EH (cell line): Measurements from ENCODE around the gene WDSUB1.

Experiments
- DNase-seq: peaks from one replicate; pipeline ENCODE4 v3.0.0-alpha.2; 2015; ENCODE audit warnings: low read depth

The WDSUB1 gene

DNA sequence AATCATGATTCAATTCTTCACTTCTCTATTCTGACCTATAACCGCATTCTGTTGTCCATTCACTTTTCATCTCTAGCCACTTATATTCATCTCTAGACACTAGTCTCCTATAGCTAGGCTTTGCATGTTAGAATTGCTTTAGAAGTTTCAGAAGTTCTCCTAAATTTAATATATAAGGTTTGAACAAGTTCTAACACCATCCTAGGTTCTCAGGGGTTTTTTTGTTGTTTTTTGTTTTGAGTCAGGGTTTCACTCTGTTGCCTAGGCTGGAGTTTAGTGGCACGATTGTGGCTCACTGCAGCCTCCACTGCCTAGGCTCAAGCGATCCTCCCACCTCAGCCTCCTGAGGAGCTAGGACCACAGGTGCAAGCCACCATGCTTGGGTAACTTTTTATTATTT, 19.9 kb downstream of the WDSUB1 start:
- DNase-seq: no peak

DNA sequence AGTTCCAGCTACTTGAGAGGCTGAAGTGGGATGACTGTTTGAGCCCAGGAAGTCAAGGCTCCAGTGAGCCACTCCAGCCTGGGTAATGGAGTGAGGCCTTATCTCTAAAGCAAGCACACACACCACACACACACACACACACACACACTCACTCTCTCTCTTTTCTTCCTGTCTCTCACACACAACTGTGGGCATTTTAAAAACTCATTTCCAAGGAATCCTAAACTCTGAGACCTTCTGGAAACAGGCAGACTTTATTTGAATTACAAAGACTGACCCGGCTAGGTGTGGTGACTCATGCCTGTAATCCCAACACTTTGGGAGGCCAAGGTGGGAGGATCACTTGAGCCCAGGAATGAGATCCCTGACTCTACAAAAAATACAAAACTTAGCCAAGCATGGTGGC, 21.3 kb downstream of the WDSUB1 start:
- peak; percentile 51 for DNase-seq

DNA sequence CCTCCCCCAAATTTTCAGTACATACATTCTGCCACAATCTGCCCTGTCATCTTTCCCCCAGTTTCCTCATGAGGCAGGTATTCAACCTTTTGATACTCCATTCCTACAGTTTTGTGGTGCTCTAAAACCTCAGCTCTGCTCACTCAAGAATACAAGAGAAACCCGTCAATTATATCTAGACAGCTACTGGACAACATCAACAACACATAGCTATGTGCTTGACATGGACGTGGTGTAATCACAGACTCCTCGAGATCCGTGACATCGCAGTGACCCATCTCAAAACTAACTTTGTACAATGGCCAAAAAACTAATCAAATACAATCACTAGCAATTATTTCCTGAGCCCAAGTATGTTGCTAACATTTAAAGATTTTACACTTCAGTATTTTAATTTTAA, 23.6 kb downstream of the WDSUB1 start:
- no peak for DNase-seq

- peak; percentile 34 for DNase-seq
These were observed 24.3 kb downstream of the WDSUB1 start for GRCh38 chr2:159262226-159262625.

DNA sequence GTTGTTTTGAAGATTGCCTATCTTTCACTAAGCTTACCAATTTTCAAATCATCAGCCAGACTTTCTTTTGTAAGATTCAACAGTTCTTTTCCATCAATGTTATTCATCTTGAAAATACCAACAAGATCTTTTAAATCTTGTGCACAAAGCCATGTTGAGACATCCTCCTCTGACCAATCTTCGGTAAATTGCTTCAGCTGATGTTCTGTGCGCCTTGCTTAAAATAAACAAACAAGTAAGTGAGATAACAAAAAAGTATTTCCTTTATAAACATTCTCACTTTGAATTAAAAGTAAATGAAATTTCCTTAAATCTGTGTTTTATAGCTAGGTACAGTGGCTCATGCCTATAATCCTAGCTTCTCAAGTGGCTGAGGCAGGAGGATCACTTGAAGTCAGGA, 30.3 kb downstream of the WDSUB1 start:
- peak; percentile 70 for DNase-seq

DNA sequence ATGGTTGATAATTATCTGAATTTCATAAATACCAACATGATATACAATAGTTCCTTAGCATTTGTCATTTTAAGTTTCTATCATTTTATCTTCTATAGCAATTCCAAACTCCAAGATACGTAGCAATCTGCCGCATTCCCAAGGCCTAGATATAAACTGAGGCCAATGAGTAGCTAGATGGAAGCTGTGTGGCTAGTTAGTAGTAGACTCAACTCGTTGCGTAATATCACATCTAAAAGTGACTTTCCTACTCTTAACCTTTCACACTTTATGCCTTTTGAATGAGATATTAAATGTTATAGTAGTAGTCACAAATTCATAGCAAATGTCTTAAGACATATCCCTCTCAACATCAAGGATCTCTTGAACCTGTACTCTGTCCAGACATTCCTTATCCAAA, 33.6 kb downstream of the WDSUB1 start:
- DNase-seq: no peak

DNA sequence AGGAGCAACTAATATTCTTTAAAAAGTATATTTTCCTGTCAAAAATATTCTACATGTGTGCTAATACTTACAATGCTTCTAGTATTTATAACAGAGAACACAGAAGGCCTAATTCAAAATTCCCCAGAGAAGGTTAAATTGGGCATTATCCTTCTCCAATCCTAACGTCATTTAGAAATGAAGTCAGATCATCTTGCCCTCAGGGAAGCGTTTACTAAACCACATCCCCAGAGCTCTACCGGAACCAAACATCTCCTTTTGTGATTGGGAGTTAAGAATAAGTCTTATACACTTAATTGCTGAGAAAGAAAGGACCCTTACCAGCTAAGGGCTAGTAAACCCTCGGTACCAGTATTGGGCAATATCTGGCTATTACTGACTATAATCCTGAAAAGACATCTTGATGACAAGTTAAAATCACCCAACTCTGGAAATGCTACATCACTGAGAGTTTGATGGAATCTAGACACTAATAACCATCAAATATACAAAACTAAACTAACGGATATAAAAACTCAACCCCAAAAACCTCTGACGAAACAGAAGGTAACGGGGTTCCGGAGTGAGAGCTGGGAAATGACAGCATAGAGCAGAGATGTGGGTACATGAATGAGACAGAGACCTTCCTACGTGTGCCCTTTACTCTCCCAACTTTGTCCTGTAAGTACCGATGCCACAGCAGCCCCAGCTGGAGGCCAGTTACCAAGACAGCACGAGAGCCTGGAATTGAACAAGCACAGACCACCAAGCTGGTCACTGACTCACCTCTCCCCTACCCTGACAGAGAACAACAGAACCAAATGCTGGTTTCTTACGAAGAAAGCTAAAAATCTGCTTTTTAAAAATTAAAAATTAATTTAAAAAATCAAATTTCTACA, 35.0 kb downstream of the WDSUB1 start:
- DNase-seq: peak; percentile 15

DNA sequence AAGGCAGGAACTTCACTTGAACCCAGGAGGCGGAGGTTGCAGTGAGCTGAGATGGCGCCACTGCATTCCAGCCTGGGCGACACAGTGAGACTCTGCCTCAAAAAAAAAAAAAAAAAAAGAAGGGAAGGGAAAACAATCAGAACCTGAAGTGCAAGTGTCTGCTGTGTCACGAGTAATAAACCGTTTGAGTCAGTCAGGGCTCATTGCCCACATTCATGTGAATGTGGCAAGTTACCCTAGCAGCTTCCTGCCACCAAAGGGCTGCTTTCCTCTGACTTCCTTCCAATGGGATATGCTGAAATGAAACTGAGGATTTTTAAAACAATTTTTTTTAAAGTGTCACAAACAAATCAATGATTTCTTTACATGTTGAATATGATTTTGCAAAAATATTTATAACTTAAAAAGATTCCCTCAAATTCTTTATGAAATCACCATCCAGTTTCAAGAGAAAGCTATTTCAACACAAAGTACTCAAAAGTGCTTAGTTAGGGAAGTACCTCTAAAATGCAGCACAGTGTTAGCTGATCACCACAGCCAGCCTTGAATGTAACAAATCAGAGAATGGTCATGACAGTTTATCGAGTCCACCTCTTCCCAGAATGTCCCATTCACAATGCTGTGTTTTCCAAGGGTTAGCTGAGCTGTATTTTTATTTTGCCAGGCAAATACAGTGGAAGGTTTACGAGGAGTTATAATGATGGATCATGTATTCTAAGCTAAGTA, 36.4 kb downstream of the WDSUB1 start:
- peak; percentile 85 for DNase-seq

- DNase-seq: no peak
These were observed 40.0 kb downstream of the WDSUB1 start for GRCh38 chr2:159246325-159246988.

DNA sequence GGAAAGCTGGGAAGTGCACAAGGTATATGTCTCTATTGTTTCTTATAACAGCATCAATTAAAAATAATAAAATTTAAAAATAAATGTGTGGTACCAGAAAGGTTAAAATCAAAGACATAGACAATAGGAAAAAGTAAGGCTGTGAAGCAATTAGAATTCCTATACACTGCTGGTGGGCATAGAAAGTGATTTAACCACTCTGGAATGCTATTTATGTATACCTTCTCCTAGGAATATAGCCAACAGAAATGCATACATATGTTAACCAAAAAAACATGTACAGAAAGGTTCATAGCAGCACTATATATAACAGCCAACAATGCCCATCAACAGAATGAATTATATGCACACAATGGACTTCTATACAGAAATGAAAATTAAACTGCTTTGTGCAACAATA, 43.0 kb downstream of the WDSUB1 start:
- DNase-seq: no peak

DNA sequence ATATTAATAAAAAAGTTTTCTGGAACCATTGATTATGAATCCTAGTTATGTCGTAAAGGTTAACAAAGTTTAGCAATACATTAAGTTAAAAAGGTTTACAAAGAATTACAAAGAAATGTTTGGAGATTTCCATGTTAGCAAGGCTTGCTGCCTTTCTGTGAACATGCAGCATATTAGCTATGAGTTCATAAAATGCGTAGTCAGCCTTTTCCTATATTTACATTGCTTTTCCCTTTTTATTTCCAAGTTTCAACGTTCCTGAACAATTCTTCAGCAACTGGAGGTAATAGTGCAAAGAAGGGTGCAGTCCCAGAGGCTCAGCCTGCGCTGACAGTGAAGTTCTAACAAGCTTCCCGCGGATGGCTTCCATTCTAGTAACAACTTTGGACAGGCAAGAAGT, 51.6 kb downstream of the WDSUB1 start:
- DNase-seq: no peak

GRCh38 chr2:159232456-159233170, 53.9 kb downstream of the WDSUB1 start:
- no peak for DNase-seq

- DNase-seq: no peak
These were observed 56.2 kb downstream of the WDSUB1 start for GRCh38 chr2:159230145-159230877.

DNA sequence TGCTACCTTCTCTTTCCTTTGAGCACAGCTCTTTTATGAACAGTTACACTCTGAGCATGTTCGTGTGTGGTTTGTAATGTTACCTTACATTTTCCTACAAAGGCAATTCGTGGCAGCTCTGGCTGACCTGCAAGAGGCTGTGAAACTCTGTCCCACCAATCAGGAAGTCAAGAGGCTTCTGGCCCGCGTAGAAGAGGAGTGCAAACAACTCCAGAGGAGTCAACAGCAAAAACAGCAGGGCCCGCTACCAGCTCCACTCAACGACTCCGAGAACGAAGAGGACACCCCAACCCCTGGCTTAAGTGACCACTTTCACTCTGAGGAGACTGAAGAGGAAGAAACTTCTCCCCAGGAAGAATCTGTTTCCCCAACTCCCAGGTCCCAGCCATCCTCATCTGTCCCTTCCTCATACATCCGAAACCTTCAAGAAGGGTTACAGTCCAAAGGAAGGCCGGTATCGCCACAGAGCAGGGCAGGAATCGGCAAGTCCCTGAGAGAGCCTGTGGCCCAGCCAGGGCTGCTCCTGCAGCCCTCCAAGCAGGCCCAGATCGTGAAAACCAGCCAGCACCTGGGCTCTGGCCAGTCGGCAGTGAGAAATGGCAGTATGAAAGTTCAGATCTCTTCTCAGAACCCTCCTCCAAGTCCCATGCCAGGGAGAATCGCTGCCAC, 56.9 kb downstream of the WDSUB1 start:
- DNase-seq: no peak

- peak; percentile 95 for DNase-seq
These were observed 58.4 kb downstream of the WDSUB1 start for GRCh38 chr2:159228081-159228581.

DNA sequence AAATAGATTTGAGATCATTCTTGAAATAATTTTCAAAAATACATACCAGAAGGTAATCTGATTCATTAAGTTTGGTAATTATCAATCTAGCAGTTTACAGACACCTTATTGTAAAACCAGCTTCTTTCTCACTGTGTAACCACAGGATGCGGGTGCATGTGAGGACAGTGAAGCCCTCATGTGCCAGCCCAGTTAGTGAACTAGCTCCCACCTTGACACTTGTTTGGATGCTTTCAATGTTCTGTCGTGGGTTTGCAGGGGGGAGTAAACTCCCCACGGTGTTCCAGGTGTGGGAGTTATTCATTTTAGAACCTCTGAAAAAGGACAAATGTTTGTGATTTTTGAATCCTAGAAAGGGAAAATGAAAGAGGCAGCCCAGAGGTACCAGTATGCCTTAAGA, 59.0 kb downstream of the WDSUB1 start:
- peak; percentile 35 for DNase-seq

GRCh38 chr2:159226608-159227385, 59.7 kb downstream of the WDSUB1 start:
- no peak for DNase-seq

DNA sequence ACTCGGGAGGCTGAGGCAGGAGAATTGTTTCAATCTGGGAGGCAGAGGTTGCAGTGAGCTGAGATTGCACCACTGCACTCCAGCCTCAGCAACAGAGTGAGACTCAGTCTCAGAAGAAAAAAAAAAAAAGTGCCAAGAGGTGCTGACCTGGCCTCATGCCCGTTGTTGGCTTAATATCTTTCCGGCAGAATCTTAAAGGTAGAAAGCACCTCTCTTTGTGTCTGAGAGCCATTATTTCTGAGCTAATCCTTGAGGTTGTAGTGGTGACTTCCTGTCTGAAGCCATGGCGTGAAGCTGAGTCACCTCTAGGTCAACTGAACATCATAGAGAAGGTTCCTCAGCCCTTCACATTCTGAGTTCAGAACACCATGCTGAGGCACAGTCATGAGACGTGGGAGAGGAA, 60.4 kb downstream of the WDSUB1 start:
- peak; percentile 65 for DNase-seq

GRCh38 chr2:159225025-159226016, 61.2 kb downstream of the WDSUB1 start:
- DNase-seq: no peak
